ENCODE data around the gene ARAP3.
"Not testable (repeated sequence)": the region's sequence is repeated elsewhere in the genome, so short reads cannot be mapped to it uniquely, and the experiment has no call there.

The ARAP3 gene

DNA sequence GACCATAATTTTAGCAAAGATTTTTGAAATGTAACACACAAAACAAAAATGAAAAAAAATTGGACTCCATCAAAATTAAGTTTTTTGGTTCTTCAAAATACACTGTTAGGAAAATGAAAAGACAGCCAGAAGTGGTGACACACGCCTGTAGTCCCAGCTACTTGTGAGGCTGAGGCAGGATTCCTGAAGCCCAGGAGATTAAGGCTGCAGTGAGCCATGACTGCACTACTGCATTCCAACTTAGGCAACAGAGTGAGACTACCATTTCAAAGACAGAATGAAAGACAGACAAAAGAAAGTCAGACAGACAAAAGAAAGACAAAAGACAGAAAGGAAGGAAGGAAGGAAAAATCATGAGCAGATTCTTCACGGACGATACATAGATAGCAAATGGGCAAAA, 70.7 kb downstream of the ARAP3 start:
- DNase-seq = no peak

DNA sequence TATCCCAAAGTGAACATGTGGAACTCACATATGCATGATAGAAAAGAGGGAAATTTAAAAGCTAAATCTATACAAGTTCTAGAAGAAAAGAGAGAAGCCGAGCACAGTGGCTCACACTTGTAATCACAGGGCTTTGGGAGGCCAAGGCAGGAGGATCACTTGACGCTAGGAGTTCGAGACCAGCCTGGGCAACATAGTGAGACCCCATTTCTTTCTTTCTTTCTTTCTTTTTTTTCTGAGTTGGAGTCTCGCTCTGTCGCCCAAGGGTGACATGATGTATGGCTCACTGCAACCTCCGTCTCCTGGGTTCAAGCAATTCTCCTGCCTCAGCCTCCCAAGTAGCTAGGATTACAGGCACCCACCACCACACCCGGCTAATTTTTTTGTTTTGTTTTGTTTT, 72.1 kb downstream of the ARAP3 start:
- DNase-seq = not testable (repeated sequence)

DNA sequence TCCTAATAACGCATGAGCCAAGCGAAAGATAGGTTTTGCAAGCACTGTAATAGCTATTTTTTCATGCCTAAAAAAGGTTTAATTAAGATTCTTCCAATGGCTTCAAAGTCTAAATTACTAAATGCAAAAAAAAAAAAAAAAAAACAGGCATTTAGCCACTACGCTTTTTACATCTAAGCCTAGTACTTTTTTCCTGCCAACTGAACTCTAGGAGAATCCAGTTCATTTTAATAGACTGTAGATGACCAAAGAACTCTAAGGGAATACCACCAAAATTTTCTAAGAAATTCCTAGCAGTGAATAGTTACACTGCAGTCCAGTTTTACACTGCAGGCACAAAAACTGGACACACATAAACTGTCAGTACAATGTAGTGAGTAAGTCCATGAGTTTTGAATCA, 73.0 kb downstream of the ARAP3 start:
- no peak for DNase-seq

DNA sequence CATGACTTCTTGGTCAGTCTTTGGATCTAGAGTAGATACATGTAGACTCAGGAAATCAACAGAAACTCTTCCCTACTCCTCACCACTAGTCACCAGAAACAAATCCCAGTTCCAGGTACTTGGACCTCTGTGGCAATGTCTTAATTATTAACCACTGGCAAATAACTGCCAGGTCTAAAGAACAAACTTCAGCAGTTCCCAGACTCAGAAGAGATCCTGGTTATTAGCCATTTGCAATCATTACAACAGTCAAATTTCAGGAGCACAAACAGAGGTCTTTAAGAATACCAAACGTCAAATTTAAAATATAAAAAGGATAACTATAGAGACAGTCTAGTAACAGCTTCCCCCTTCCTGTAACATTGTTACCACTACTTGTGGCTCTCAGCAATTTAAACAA, 73.5 kb downstream of the ARAP3 start:
- DNase-seq = no peak

DNA sequence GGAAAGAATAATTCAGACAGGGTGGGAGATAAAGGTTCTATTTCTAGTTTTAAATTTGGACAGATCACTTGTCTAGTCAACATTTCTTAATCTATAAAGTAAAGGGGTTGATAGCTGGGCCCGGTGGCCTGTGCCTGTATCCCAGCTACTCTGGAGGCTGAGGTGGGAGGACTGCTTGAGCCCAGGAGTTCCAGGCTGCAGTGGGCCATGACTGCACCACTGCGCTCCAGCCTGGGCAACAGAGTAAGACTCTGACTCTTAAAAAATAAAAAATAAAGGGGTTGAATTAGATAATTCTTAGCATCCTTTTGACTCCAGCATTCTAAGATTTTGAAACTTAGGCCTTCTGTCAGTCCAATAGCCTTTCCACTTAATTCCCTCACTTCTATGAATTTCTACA, 74.0 kb downstream of the ARAP3 start:
- DNase-seq = no peak

DNA sequence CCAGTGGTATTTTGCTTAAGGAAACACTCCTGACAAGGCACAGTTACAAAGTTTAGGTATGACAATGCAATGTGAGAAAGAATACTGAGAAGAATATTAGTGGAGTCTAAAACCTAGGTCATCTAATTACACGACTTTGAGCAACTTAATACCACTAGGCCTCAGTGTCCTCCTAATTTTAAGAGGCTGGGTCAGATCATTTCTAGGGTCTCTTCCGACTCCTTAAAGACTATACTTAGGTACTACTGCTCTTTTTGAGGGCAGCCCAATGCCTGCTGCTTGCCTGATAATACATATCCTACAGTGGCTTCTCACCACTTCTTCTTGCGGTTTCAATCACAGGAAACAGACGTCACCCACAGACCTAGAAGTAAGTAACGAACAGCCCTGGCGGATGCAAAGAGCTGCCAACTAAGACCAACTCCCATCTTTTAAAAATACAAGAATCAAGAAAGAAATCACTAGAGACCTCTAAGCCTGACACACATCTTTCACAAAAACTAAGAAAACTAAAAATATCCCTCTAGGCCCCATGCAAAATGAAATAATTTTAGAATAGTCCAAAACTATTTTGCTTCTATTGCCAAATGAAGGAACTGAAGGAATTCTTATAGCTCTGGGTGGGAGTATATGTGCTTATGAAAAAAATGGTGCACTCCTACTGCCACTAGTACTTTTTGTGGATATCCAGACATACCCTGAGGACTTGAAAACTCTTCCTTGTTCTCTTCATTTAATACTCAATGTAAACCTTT, 76.3 kb downstream of the ARAP3 start:
- peak; percentile 48 to 49 for DNase-seq

DNA sequence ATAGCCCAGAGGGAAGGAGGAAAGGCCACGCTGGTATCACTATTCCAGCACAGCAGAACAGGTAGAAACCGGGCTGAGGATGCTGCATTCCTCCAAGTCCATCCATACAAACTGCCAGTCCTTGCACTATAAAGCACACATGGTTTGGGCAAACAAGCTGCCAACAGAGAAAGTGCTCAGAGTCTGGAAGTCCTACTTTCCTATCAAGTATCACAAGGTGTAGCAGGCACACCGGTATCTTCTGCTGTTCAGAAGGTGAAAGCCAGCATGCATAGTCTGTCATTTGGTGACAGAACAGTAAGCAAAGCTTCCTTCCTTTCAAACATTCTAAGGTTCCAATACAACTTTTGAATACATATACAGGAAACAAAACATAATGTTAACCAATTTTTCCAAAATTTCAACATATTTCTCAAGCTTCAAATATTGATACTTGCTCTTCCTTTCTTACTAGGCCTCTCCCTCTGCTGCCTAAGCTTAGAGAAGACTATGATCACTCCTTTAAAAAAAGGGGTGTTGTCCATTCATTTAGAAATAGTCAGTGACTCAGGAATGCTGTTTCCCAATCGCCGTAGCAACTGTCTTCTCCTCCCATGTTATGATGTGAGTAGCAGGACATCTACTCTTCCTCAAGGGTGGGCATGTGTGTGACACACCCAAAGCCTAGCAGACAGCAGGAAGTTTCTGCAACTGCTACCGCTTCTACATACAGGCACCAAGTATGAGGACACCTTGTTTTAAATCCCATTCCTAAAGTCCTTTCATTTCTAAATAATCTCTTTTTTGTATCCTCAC, 77.9 kb downstream of the ARAP3 start:
- DNase-seq = no peak
